Sciatic nerve (tissue), 2 donors: ENCODE data around the gene SFN. TPM values are rescaled to one million over a fixed set of nuclear protein-coding genes. Genes with fewer than 3 reads are reported as not detected.
"Not testable (repeated sequence)": the region's sequence is repeated elsewhere in the genome, so short reads cannot be mapped to it uniquely, and the experiment has no call there.

ENCODE experiments used
- ATAC-seq: fragments of 200-7000 bp; cut with Tn5 transposase; one replicate; pipeline ENCODE4 v1.9.1; 2020; ENCODE audit warnings: mild to moderate bottlenecking, moderate library complexity
- DNase-seq: peaks from one replicate; pipeline ENCODE4 v3.0.0-alpha.2; 2020; ENCODE audit warnings: low spot score
- intact Hi-C: fragments of 100-400 bp; cut with DNase I; formaldehyde crosslinking; loops from one replicate; pipeline ENCODE4 v1.14.2; 2022
- total RNA-seq: library from RNA; stranded (reverse); fragmentation: NEBNext Ultra II Directional; extraction: Animal tissue kit (Norgen Biotek cat#: 25700); gene quantifications from one replicate; pipeline ENCODE4 v1.2.1, GENCODE V29; 2021
- donor health status: DM: no; HTN: no; CAD: no.
- donor health status: DM: no; HTN: no; CAD: no.

The SFN gene
- total RNA-seq, 1 donor from 2014 or later = 0.53 TPM

DNA sequence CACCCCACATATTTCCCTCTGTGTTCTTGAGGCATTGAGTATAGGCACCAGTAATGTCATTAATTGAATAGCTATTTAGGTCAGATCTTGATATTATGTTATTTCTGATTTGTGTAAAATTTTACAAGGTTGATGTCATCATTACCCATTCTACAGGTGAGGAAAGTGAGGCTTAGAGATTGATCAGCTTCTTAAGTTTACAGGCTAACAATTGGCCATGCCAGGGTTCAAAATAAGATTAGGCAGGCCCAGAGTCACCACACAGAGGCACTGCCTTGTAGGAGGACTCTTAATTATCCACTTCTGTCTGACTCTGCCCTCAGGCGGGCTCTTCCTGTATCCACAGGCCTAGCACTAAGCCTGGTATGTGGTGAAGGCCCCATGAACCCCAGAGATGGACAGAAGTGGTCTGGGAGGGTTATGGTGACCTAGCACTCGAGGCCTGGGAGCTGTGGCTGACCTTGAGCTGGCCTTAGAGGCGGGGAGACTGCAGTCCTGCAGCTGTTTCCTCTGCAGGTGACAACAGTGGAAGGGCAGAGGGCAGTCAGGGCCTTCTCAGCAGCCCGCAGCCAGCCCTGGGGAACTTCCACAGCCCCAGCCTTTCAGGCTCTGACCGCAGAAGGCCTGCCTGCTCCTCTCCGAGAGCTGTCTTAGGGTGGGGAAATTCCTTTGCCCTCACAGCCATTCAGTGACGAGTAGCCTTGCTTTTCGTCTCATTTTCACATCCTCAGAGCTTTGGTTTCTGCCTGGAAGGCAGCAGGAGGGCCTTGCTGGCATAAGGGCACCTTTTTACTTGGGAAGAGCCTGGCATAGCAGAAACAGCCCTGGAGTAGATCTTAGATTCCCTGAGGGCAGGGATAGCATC, 24.2 kb upstream of the SFN start:
- intact Hi-C loops = no loop called here
- ATAC-seq = peak; percentile 78
- no peak for DNase-seq

DNA sequence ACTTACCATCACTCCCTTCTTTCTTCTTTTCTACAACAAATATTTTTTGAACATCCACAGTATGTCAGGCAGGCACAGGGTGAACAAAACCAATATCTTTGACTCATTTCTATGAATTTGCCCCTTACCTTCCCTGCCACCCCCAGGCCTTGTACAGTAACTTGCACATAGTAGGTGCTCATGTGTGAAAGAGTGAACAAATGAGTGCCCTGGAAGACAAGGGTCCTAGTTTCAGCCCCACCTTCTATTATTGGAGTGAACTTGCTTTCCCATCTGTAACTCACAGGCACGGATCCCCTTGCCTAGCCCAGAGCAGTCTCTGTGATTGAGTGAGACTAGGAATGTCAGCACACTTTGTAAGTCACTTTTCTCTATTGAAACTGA, 23.6 kb upstream of the SFN start:
- DNase-seq (no peak), ATAC-seq (no peak)
- intact Hi-C loops = no loop called here

GRCh38 chr1:26839779-26840178, 23.2 kb upstream of the SFN start:
- intact Hi-C loops = no loop called here
- DNase-seq (no peak), ATAC-seq (no peak)

- no peak for DNase-seq
- no peak for ATAC-seq
- intact Hi-C loops = no loop called here
Measured at GRCh38 chr1:26844424-26845196, 18.3 kb upstream of the SFN start.

DNA sequence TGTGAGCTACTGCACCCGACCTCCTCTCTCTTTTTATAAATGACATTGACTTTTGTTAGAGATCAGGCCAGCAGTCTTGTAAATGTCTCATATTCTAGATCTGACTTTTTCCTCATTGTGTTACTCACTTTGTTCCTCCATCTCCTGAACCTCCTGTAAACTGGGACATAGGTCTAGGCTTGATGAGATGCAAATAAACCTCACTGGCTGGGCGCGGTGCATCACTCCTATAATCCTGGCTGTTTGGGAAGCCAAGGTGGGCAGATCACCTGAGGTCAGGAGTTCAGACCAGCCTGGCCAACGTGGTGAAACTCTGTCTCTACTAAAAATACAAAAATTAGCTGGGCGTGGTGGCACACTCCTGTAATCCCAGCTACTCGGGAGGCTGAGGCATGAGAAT, 15.1 kb upstream of the SFN start:
- DNase-seq, intact Hi-C loops: not testable (repeated sequence)

GRCh38 chr1:26848499-26848898, 14.4 kb upstream of the SFN start:
- ATAC-seq (no peak), DNase-seq (no peak)
- intact Hi-C loops = no loop called here

More for the DNA sequence above, 15.1 kb upstream of the SFN start:
- ATAC-seq = not testable (repeated sequence)

DNA sequence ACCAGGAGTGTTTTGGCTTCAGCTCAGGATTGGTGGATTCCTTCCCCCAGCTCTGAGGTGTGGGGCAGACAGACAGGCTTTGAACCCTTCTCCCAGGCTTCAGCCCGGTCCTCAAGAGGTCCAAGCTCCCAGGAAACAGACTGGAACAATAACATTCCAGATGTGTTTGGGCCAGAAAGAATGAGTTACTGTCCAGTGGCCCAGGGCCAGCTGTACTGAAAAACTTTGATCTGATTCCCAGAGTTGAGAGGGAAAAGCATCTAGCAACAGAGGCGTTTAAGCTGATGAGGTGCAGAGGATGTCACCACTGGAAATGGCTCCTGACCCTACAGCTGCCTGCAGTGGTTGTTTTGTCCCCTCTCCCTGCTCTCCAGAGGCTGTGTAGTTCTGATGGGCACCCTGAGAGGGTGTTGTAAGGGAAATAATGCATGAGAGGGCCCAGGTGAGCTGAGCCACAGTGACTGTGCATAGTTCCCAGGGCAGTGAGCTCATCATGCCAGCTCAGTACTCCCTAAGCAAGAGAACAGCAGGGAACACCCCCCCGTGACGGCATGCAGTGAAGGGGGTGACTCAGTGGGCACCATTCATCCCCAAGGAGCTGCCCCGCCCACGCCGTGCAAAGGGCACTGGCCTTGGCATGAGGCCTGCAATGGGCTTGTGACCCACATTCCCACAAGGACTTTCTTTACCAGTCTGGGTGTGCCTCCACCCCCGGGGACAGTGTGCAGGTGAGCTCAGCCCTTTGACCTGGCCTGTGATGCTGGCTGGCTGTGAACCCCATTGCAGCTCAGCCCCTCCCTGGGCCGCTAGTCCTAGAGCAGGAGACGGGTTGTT, 13.8 kb upstream of the SFN start:
- intact Hi-C loops = no loop called here
- ATAC-seq (peak; percentile 62), DNase-seq (peak; percentile 81)

GRCh38 chr1:26851106-26851684, 11.8 kb upstream of the SFN start:
- ATAC-seq (no peak), DNase-seq (no peak)
- intact Hi-C loops = no loop called here

DNA sequence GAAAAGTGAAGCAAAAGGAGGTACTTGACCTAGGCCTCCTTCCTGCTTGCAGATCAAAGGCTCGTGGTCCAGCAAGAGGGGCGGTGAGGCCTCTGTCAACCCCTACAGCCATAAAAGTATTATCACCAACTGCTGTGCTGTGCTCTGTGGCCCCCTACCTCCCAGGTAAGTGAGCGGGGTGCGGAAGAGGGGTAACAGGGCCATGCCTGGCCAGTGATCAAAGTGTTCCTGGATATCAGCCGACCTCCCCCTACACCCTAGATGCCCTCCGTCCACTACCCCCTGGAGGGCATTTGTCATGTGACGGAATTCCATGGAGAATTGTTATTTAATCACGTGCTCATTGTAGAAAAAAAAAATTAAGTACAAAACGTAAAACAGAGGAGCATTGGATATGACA, 10.2 kb upstream of the SFN start:
- intact Hi-C loops = no loop called here
- no peak for DNase-seq
- no peak for ATAC-seq

- intact Hi-C loops = no loop called here
- ATAC-seq (peak; percentile 77), DNase-seq (peak; percentile 91)
Measured at GRCh38 chr1:26853156-26853555, 9.8 kb upstream of the SFN start.

DNA sequence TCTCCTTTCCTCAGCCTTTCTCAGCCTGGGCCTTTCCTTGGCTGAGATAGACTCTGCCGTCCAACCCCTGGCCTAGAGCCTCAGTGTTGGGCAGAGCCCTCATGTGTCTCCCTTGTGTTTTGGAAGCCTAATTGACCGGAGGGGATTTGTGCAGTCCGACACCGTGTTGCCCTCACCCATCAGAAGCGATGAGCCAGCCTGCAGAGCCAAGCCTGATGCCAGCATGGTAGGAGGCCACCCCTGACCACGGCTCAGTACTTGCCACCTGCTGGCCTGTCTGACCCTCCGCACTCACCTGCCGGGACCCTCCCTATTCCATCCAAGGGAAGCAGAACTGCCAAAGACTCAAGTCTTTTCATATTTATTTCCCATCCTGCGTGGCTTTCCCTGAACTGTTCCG, 9.3 kb upstream of the SFN start:
- intact Hi-C loops = no loop called here
- ATAC-seq = no peak
- no peak for DNase-seq

DNA sequence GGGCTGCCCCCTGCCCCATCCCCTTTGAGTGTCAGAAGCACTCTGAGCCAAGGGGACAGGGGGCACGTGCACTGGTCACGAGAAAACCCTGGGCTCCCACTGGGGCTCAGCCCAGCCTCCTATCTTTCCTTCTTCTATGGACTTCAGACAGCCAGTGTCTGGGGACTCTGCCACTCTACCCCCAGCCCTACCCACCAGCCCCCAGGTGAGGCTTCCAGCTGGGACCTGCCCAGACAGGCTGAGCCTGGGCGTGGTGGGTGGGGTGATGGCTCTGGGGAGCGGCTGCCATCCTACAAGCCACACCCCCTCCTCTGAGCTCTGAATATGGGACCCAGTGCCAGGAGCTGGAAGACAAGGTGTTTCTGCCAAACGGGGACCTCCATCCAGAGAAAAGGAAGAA, 8.0 kb upstream of the SFN start:
- DNase-seq (no peak), ATAC-seq (no peak)
- intact Hi-C loops = no loop called here

- ATAC-seq (no peak), DNase-seq (no peak)
- intact Hi-C loops = no loop called here
Measured at GRCh38 chr1:26855636-26856035, 7.3 kb upstream of the SFN start.

GRCh38 chr1:26856181-26856580, 6.8 kb upstream of the SFN start:
- DNase-seq = no peak
- intact Hi-C loops = no loop called here
- no peak for ATAC-seq

DNA sequence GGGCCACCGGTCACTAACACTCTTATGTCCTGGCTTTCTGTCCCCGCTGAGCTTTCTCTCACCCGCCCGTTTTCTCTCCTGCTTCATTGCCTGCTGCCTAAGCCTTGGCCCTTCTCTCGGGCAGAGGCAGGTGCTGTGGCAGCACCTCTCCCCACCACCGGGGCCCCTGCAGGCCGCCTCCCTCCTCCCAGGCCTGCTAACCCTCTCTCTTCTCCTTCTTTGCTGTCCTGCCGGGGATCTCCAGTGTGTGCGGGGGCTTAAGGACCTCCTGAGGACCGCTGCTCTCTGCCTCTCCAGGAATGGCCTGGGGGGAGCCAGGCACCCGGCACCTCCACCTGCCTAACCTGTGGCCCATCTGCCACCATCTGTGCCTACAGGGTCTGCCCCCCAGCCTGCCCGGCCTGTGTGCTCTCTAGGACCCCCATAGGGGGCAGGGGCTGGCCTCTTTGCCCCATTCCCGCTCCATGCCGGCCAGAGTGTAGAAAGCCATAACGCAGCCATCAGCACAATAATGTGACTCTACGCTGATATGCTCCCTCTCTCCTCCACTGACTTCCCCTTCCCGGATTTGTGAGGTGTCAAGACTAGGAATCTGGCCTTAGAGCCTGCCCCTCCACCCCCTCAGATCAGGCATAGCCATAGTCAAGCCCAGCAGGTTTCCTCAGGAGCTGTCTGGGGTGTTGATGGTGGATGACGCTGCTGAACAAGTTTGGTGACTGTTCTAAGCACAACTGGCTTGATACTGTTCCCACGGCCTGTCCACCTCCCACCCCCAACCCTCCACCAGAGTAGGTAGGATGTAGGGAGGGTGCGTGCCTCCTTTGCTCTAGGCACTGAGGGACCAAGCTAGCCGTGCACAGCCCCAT, 6.1 kb upstream of the SFN start:
- ATAC-seq (no peak), DNase-seq (no peak)
- intact Hi-C loops = no loop called here

DNA sequence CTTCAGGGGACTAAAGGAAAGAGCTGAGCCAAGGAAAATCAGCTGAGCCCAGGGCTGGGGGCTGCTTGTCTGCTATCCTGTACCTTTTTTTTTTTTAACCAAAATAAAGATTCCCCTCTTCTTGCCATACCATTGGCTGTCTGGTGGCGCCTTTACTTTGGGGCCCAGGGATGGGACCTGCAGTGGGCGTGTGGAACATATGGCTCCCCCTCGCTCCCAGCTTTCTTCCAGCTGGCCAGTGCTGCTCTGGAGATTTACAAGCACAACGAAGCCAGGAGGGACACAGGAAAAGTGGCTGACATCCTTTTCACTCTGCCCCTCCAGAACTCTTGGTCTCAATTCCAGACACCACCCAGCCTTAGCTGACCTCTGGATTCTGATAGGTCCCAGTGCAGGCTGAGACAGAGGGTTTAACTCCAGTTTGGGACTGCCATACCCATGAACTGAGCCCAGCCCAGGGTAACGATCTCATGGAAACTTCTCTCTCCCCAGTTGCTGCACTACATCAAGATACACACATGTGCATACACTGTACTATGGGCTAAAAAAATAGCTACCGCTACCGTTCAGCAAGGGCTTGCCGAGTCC, 5.4 kb upstream of the SFN start:
- ATAC-seq = no peak
- DNase-seq = no peak
- intact Hi-C loops = no loop called here

- ATAC-seq (no peak), DNase-seq (no peak)
- intact Hi-C loops = no loop called here
Measured at GRCh38 chr1:26858160-26858559, 4.8 kb upstream of the SFN start.
